Psoas muscle (tissue), 8 donors: ENCODE data around the gene SLC16A12. TPM values are rescaled to one million over a fixed set of nuclear protein-coding genes. Genes with fewer than 3 reads are reported as not detected.

Experiments used
- ATAC-seq, 4 donors: fragments of 200-7000 bp; cut with Tn5 transposase; one replicate each; pipeline ENCODE4 v1.9.1; 2020; ENCODE audit warnings: moderate library complexity in 3 of 4, mild to moderate bottlenecking in 2 of 4
- DNase-seq, 2 donors: peaks; one replicate each; pipeline ENCODE4 v3.0.0-alpha.2; 2020
- H3K27ac ChIP-seq: fragments of 200-600 bp; one replicate; pipeline ENCODE4 v1.8.0; 2022
- H3K27me3 ChIP-seq, 3 donors: fragments of 200-600 bp in 1 of 3; one replicate each; pipeline versions ENCODE4 v1.6.1 to v1.8.0; 2013 to 2022; ENCODE audit warnings: low read length in 2 of 3, mild to moderate bottlenecking in 2 of 3, moderate library complexity in 1 of 3; ENCODE audit not compliant: insufficient read depth in 3 of 3
- H3K36me3 ChIP-seq, 2 donors: fragments of 200-600 bp in 1 of 2; one replicate each; pipeline versions ENCODE4 v1.6.1 to v1.8.0; 2013 to 2022; ENCODE audit warnings: low read depth in 1 of 2, mild to moderate bottlenecking in 1 of 2, moderate library complexity in 1 of 2; ENCODE audit not compliant: insufficient read depth in 1 of 2
- H3K4me1 ChIP-seq: fragments of 200-600 bp; one replicate; pipeline ENCODE4 v1.8.0; 2022
- H3K4me3 ChIP-seq: fragments of 200-600 bp; one replicate; pipeline ENCODE4 v1.8.0; 2022; ENCODE audit warnings: mild to moderate bottlenecking
- H3K9me3 ChIP-seq: fragments of 200-600 bp; one replicate; pipeline ENCODE4 v1.8.0; 2022
- WGBS, 3 donors: extraction: QIAGEN DNeasy Blood & Tissue Kit; methylation state at CpG; one replicate each; pipeline versions ENCODE4 v1.1.6 to v1.1.7; 2013; 5-methylcytosine and 5-hydroxymethylcytosine counted together
- intact Hi-C, 2 donors: fragments of 100-400 bp; cut with DNase I; formaldehyde crosslinking; loops; one replicate each; pipeline versions ENCODE4 v1.11.0 to v1.14.2; 2022
- long read RNA-seq, 2 donors: library from polyadenylated mRNA; unstranded; transcript quantifications; one replicate each; pipeline ENCODE4 v2.0.0, GENCODE V29; 2021
- polyA plus RNA-seq, 3 donors: library from polyadenylated mRNA; stranded (reverse); fragments of 200-250 nt; gene quantifications; one replicate each; pipeline ENCODE4 v1.2.3, GENCODE V29; 2013
- total RNA-seq, 4 donors: library from RNA; stranded (reverse); fragmentation: NEBNext Ultra II Directional in 2 of 4; extraction: Animal tissue kit (Norgen Biotek cat#: 25700) in 2 of 4; gene quantifications; one replicate each; pipeline versions ENCODE4 v1.2.1 to v1.2.4, GENCODE V29; 2021 to 2023
- TF ChIP-seq, protein P1 (sequence below): fragments of 200-600 bp; IDR thresholded peaks from one replicate; pipeline ENCODE4 v1.8.0; 2022; ENCODE audit warnings: antibody characterized with exemption
- donor health status: healthy with polysubstance abuse.
- donor health status: DM: no; HTN: no; CAD: no; lungs with moderate emphysema.
- donor health status: Bipolar disorder and iron deficiency.
- donor health status: healthy.
- donor health status: DM: yes; HTN: yes; CAD: no.
- donor health status: DM: no; HTN: no; CAD: no.
- donor health status: DM: no; HTN: no; CAD: no.
- donor health status: DM: yes; HTN: yes; CAD: no.

Gene SLC16A12, protein sequence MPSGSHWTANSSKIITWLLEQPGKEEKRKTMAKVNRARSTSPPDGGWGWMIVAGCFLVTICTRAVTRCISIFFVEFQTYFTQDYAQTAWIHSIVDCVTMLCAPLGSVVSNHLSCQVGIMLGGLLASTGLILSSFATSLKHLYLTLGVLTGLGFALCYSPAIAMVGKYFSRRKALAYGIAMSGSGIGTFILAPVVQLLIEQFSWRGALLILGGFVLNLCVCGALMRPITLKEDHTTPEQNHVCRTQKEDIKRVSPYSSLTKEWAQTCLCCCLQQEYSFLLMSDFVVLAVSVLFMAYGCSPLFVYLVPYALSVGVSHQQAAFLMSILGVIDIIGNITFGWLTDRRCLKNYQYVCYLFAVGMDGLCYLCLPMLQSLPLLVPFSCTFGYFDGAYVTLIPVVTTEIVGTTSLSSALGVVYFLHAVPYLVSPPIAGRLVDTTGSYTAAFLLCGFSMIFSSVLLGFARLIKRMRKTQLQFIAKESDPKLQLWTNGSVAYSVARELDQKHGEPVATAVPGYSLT
- 1 to 10 TPM in 3 of 4 donors, under 1 TPM in 1; 0.98 to 1.9 (median 1.2) TPM for total RNA-seq
- 1 to 10 TPM in 2 of 3 donors, under 1 TPM in 1; 0.74 to 1.2 (median 1.1) TPM for polyA plus RNA-seq
- long read RNA-seq, donor 1, partial matches to known transcripts, result 0 of 2 reads
- long read RNA-seq, donor 1, other reads (novel, unspliced or antisense), result 2 of 2 reads
- long read RNA-seq, donor 2, partial matches to known transcripts, result 0 of 4 reads
- long read RNA-seq, donor 2, other reads (novel, unspliced or antisense), result 4 of 4 reads

DNA sequence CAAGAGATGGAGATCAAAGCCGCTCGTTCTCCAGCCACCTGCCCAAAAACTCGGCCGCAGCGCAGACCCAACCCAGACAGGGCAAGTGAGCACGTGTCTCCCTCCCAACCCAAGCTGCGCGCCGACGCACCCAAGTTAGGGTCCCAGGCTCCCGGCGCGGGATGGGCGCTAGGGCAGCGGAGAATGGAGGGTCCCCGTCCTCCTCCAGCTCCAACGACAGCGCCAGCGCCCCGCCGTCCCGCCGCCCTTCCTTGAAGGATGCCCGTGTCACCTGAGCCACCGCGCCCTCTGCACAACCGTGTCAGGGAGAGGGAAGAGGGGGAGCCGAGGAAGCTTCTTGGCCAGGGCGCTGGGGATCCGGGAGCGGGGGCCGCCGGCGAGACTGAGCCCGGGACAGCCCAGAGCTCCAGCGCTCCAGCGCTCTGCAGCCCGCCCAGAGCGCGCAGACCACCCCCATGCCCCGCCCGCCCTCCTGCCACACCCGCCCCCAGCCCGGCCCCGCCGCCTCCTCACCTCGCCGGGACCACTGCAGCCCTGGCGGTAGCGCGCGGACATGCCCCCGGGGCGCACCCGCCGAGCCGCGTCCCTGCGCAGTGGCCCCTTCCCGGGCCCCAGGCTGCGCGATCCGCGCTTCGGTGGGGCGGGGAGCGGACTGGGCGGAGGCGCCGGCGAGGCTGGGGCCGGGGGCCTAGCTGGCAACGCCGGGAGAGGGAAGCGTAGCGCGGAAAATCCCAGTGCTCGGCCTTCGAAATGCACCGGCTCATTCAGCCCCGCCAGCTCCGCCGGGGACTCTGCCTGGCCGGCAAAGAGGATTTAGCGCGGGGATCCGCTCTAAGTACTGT lies at the start of gene SLC16A12:
TSS of gene SLC16A12 (minus strand) at position 424 of the 842 bp plus-strand sequence. CDS start 73,016 bp downstream, outside the sequence.
- H3K9me3 ChIP-seq, result no peaks in the 10 kb centered on the region
- peak within 1 kb of the TSS; percentile 60 for H3K4me3 ChIP-seq
- H3K27me3 ChIP-seq, result peaks cover 2 to 60% (median 8%) of the 10 kb centered on the region in 3 donors
- 0 to 1% (median 1%) methylated on average over 40 to 87 of the region's 87 CpGs for WGBS, 3 donors
- intact Hi-C loops, result no loop called here
- peaks cover 7% of the 10 kb centered on the region for H3K4me1 ChIP-seq
- H3K27ac ChIP-seq, result peak within 1 kb of the TSS; percentile 28
- TF ChIP-seq, protein P1, sequence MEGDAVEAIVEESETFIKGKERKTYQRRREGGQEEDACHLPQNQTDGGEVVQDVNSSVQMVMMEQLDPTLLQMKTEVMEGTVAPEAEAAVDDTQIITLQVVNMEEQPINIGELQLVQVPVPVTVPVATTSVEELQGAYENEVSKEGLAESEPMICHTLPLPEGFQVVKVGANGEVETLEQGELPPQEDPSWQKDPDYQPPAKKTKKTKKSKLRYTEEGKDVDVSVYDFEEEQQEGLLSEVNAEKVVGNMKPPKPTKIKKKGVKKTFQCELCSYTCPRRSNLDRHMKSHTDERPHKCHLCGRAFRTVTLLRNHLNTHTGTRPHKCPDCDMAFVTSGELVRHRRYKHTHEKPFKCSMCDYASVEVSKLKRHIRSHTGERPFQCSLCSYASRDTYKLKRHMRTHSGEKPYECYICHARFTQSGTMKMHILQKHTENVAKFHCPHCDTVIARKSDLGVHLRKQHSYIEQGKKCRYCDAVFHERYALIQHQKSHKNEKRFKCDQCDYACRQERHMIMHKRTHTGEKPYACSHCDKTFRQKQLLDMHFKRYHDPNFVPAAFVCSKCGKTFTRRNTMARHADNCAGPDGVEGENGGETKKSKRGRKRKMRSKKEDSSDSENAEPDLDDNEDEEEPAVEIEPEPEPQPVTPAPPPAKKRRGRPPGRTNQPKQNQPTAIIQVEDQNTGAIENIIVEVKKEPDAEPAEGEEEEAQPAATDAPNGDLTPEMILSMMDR, result no peak
- H3K36me3 ChIP-seq, result no peaks in the 10 kb centered on the region
- DNase-seq (peak; percentile 23 to 55), ATAC-seq (peak in 3 of 4 donors; percentile 32 to 41 (median 40))

DNA sequence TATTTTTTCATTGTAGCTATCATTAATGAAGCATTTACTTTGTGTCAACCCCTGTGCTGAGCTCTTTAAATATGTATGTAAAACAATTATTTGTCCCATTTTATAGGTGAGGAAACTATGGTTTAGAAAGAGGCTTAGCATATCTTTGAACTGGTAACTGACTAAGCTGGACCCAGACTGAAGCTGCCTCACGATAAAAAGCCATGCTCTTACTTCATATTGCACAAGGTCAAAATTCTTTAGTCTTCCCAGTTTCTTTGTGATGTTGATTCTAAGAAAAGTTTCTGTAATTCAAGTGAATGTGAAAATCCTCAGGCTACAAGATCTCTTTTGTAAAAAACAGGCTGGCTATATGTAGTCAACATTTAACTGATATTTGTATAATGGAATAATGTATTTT lies 46.6 kb upstream of the SLC16A12 start:
- TF ChIP-seq, protein P1, result no peak
- intact Hi-C loops, result no loop called here
- 88 to 97% (median 93%) methylated on average over 1 of the region's 1 CpG for WGBS, 3 donors
- Histone ChIP-seq H3K36me3 (peaks cover 2 to 8% of the 10 kb centered on the region in 2 donors), H3K27ac (no peak overlapping the region), H3K4me3 (no peak overlapping the region), H3K4me1 (no peaks in the 10 kb centered on the region), H3K9me3 (no peaks in the 10 kb centered on the region), H3K27me3 (no peaks in the 10 kb centered on the region)
- DNase-seq (no peak), ATAC-seq (no peak)

DNA sequence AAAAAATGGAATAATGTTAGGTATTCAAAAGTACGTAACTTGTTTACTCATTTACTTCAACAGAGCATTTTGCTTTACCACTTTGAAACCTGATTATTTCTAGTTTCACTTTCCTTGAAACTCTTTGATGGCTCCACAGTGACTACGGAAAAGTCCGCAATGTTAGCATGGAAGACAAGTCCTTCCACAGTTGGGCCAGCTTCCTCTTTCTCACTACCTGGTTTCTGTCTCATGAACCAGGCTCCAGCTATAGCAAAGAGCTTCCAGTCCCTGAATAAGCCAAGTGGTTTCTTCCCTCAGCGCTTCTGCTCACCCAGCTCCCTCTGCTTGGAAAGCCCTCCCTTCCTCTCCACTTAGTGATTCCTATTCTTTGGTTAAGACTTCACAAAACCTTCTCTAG lies 44.8 kb upstream of the SLC16A12 start:
- H3K27ac ChIP-seq, result no peak overlapping the region
- 94 to 97% (median 95%) methylated on average over 4 of the region's 4 CpGs for WGBS, 3 donors
- H3K4me1 ChIP-seq, result no peaks in the 10 kb centered on the region
- peaks cover 2 to 3% of the 10 kb centered on the region in 2 donors for H3K36me3 ChIP-seq
- intact Hi-C loops, result no loop called here
- H3K9me3 ChIP-seq, result no peaks in the 10 kb centered on the region
- no peaks in the 10 kb centered on the region for H3K27me3 ChIP-seq
- DNase-seq (no peak), ATAC-seq (peak in 1 of 4 donors; percentile 17)
- no peak overlapping the region for H3K4me3 ChIP-seq
- TF ChIP-seq, protein P1, result no peak

DNA sequence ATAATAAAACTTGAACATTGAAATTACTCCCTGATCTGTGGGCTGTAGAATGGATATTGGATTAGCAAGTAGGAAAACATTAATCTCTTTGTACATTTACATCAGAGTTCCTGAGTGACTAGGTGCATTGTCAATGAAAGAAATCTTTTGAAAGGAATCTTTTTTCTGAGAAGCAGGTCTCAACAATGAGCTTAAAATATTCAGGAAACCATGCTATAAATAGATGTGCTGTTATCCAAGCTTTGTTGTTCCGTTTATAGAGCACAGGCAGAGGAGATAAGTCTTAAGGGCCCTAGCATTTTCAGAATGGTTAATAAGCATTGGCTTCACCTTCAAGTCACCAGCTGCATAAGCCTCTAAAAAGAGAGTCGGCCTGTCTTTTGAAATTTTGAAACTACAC lies 41.3 kb upstream of the SLC16A12 start:
- H3K4me3 ChIP-seq, result no peak overlapping the region

More for the DNA sequence above, 41.3 kb upstream of the SLC16A12 start:
- intact Hi-C loops, result loop anchor here in 1 of 2 donors (5.0 kb wide), 1 partner anchor 41 kb away; no protein-coding TSS in a partner anchor
- no peaks in the 10 kb centered on the region for H3K27me3 ChIP-seq
- H3K4me1 ChIP-seq, result no peaks in the 10 kb centered on the region
- TF ChIP-seq, protein P1, result no peak
- H3K36me3 ChIP-seq, result no peaks in the 10 kb centered on the region
- no peak overlapping the region for H3K27ac ChIP-seq
- no peaks in the 10 kb centered on the region for H3K9me3 ChIP-seq
- whole genome bisulfite sequencing, 3 donors, result 64 to 74% (median 67%) methylated on average over 2 of the region's 2 CpGs
- ATAC-seq (no peak), DNase-seq (no peak)
